PC-3 (cell line): ENCODE measurements around the gene METTL1. TPM values are rescaled to one million over a fixed set of nuclear protein-coding genes. Genes with fewer than 3 reads are reported as not detected.

Experiments
- ATAC-seq: fragments of 200-7000 bp; cut with Tn5 transposase; 2 replicates; pipeline ENCODE4 v1.9.1; 2020; ENCODE audit warnings: mild to moderate bottlenecking, moderate library complexity
- BruUV-seq: library from RNA; stranded (reverse); fragments of 400-500 nt; replicated peaks from 2 replicates; lab custom pipeline; 2021; lab: Mats Ljungman, UMichigan
- CTCF ChIA-PET: fragments of 300-600 bp; sonication (Branson Sonifier 250); formaldehyde crosslinking; loops from one replicate; lab custom pipeline; 2022; ENCODE audit warnings: antibody characterized with exemption; lab: Charles Lee
- POLR2A ChIA-PET: fragments of 300-600 bp; sonication (Branson Sonifier 250); formaldehyde crosslinking; loops from one replicate; lab custom pipeline; 2022; ENCODE audit warnings: antibody characterized with exemption; ENCODE audit not compliant: unreplicated experiment; lab: Charles Lee
- DNase-seq: peaks from one replicate; pipeline ENCODE4 v3.0.0-alpha.2; 2015
- H2AFZ ChIP-seq: fragments of 300-600 bp; sonication (generic); 2 replicates; pipeline ENCODE4 v1.6.0; 2016; ENCODE audit warnings: antibody characterized with exemption, low read length
- H3F3A ChIP-seq: fragments of 300-600 bp; sonication (generic); one replicate; pipeline ENCODE4 v1.6.0; 2017; ENCODE audit warnings: antibody characterized with exemption, low read length, control low read depth, mild to moderate bottlenecking; ENCODE audit not compliant: unreplicated experiment
- H3K27ac ChIP-seq: fragments of 300-600 bp; sonication (generic); 2 replicates; pipeline ENCODE4 v1.5.1; 2016; ENCODE audit warnings: mild to moderate bottlenecking, low read length
- H3K27me3 ChIP-seq: fragments of 300-600 bp; sonication (generic); 2 replicates; pipeline ENCODE4 v1.6.1; 2016; ENCODE audit warnings: low read length, mixed read lengths
- H3K36me3 ChIP-seq: fragments of 300-600 bp; sonication (generic); 2 replicates; pipeline ENCODE4 v1.6.1; 2016; ENCODE audit warnings: low read depth, mixed run types, low read length, mixed read lengths
- H3K4me1 ChIP-seq: fragments of 300-600 bp; sonication (generic); 2 replicates; pipeline ENCODE4 v1.5.1; 2016; ENCODE audit warnings: low read length; ENCODE audit not compliant: insufficient read depth
- H3K4me2 ChIP-seq: fragments of 300-600 bp; sonication (generic); 2 replicates; pipeline ENCODE4 v1.6.0; 2016; ENCODE audit warnings: low read length
- H3K4me3 ChIP-seq: fragments of 300-600 bp; sonication (generic); 2 replicates; pipeline ENCODE4 v1.5.1; 2016; ENCODE audit warnings: mild to moderate bottlenecking, low read length, mixed read lengths
- H3K79me2 ChIP-seq: fragments of 300-600 bp; sonication (generic); 2 replicates; pipeline ENCODE4 v1.6.1; 2017; ENCODE audit warnings: low read length, mixed read lengths
- H3K9ac ChIP-seq: fragments of 300-600 bp; sonication (generic); 2 replicates; pipeline ENCODE4 v1.6.0; 2016; ENCODE audit warnings: mild to moderate bottlenecking, low read length
- H3K9me2 ChIP-seq: fragments of 300-600 bp; sonication (generic); replicated peaks from 2 replicates; pipeline ENCODE4 v1.6.1; 2016; ENCODE audit warnings: mixed run types, low read length, mixed read lengths
- H3K9me3 ChIP-seq: fragments of 300-600 bp; sonication (generic); 2 replicates; pipeline ENCODE4 v1.6.1; 2016; ENCODE audit warnings: low read length, mixed read lengths
- H4K20me1 ChIP-seq: fragments of 300-600 bp; sonication (generic); 2 replicates; pipeline ENCODE4 v1.6.1; 2016; ENCODE audit warnings: low read length, mixed read lengths
- EZH2 ChIP-seq: fragments of 300-600 bp; sonication (generic); IDR thresholded peaks from one replicate; pipeline ENCODE4 v1.6.1; 2017; ENCODE audit warnings: antibody characterized with exemption, mild to moderate bottlenecking, low read length; ENCODE audit not compliant: unreplicated experiment
- EZH2phosphoT487 ChIP-seq: fragments of 300-600 bp; sonication (generic); IDR thresholded peaks from 2 replicates; pipeline ENCODE4 v1.6.1; 2018; ENCODE audit warnings: mild to moderate bottlenecking, antibody characterized with exemption, low read length, borderline replicate concordance
- intact Hi-C: fragments of 100-400 bp; cut with micrococcal nuclease; formaldehyde crosslinking; loops from 2 replicates; pipeline ENCODE4 v1.9.0; 2023
- total RNA-seq: library from RNA; depleted of rRNA; stranded (reverse); fragments of >200 nt; gene quantifications from 2 replicates; pipeline ENCODE4 v1.2.3, GENCODE V29; 2014
- TF ChIP-seq, protein P1 (sequence below): fragments of 300-600 bp; sonication (generic); conservative IDR thresholded peaks from 2 replicates; pipeline ENCODE4 v1.5.1; 2017; ENCODE audit warnings: antibody characterized with exemption, low read depth, mild to moderate bottlenecking, low read length

Gene METTL1
- total RNA-seq, 1 experiment from 2014 or later: 29.8 TPM

DNA sequence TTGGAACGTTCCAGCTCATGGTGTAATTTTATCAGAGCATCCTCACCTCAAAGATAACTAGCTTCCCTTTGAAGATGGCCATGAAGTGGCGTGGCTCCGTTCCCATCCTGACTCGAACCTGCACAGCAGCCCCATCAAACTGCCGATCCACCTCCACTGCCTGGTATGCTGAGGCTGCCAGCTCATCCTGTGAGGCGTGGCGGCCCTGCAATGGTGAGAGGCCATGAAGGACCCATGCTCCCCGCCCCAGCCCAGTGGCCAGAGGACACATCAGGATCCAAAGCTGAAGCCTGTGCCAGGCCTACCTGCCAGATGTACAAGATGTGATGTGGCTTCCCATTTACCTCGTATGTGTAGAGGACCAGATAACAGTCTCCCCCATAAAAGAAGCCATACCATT is 35.4 kb upstream of the METTL1 start:
- Histone ChIP-seq H2AFZ (no peak overlapping the region), H3K27ac (no peak overlapping the region), H4K20me1 (no peaks in the 10 kb centered on the region), H3K4me3 (no peak overlapping the region), H3K4me2 (no peak overlapping the region), H3K9me2 (no peaks in the 10 kb centered on the region), H3K36me3 (no peaks in the 10 kb centered on the region), H3K27me3 (no peaks in the 10 kb centered on the region), H3F3A (no peaks in the 10 kb centered on the region), H3K9me3 (no peaks in the 10 kb centered on the region), H3K9ac (no peak overlapping the region), H3K4me1 (peaks cover 11% of the 10 kb centered on the region), H3K79me2 (no peaks in the 10 kb centered on the region)
- ChIA-PET POLR2A (no interaction called here), CTCF (no interaction called here)
- intact Hi-C loops: no loop called here
- TF ChIP-seq EZH2 (no peak), EZH2phosphoT487 (no peak)
- TF ChIP-seq, protein P1, sequence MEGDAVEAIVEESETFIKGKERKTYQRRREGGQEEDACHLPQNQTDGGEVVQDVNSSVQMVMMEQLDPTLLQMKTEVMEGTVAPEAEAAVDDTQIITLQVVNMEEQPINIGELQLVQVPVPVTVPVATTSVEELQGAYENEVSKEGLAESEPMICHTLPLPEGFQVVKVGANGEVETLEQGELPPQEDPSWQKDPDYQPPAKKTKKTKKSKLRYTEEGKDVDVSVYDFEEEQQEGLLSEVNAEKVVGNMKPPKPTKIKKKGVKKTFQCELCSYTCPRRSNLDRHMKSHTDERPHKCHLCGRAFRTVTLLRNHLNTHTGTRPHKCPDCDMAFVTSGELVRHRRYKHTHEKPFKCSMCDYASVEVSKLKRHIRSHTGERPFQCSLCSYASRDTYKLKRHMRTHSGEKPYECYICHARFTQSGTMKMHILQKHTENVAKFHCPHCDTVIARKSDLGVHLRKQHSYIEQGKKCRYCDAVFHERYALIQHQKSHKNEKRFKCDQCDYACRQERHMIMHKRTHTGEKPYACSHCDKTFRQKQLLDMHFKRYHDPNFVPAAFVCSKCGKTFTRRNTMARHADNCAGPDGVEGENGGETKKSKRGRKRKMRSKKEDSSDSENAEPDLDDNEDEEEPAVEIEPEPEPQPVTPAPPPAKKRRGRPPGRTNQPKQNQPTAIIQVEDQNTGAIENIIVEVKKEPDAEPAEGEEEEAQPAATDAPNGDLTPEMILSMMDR: no peak
- no TSS peak for BruUV-seq
- no peak for ATAC-seq
- DNase-seq: no peak

DNA sequence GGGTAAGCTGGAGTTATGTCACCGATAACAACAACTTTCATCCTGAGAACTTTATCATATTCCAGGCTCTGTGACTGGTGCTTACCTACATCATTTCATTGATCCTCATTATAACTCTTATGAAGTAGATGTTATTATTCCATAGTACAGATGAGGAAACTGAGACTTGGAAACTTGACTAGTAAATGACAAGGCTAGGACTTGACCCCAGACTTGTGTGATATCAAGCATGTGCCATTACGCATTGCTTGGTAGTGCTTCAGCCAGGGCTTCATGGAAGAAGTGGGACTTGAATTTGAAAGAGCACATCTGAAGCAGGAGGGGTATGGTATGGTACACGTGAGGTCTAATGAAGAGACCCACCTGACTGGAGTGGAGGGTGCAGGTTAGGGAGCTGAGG is 34.8 kb upstream of the METTL1 start:
- no peaks in the 10 kb centered on the region for H3F3A ChIP-seq
- H4K20me1 ChIP-seq: no peaks in the 10 kb centered on the region
- H3K27me3 ChIP-seq: no peaks in the 10 kb centered on the region
- TF ChIP-seq, protein P1: no peak
- TF ChIP-seq EZH2phosphoT487 (no peak), EZH2 (no peak)
- BruUV-seq: no TSS peak
- H2AFZ ChIP-seq: no peak overlapping the region
- intact Hi-C loops: no loop called here
- no peaks in the 10 kb centered on the region for H3K36me3 ChIP-seq
- CTCF ChIA-PET: no interaction called here
- no peak overlapping the region for H3K4me2 ChIP-seq
- no peak overlapping the region for H3K9ac ChIP-seq
- POLR2A ChIA-PET: no interaction called here
- H3K27ac ChIP-seq: no peak overlapping the region
- no peaks in the 10 kb centered on the region for H3K79me2 ChIP-seq
- no peaks in the 10 kb centered on the region for H3K9me2 ChIP-seq
- ATAC-seq (no peak), DNase-seq (no peak)
- H3K4me3 ChIP-seq: no peak overlapping the region
- H3K4me1 ChIP-seq: peaks cover 11% of the 10 kb centered on the region
- H3K9me3 ChIP-seq: no peaks in the 10 kb centered on the region

DNA sequence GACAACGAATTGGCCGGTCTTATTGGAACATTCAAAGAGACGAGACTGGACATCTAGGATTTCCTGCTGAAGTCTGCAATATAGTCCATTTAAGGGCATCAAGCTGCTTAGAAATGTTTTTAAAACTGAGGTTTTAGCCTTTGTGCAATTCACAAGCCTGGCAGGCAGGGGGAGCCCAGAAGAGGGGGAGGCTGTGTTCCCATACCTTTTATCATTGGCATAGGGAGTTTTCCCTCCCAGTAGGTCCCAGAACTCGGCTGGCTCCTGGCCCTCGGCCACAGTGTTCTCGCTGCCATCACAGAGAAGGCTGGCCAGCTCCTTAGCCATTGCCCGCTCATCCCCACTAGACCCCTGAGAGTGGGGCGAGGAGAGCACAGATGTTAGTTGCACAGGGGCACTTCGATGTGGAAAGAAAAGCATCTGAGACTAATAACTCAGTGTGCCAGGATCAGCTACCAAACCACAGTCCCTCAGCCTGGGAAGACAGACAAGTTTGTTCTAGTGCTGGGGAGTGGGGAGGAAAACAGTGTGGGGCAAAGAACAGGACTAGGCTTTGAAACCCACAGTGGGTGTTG is 31.5 kb upstream of the METTL1 start:
- Histone ChIP-seq H3K79me2 (no peaks in the 10 kb centered on the region), H3K4me3 (no peak overlapping the region), H3K9ac (no peak overlapping the region), H3K36me3 (no peaks in the 10 kb centered on the region; the same call in 1 of the 2 replicates), H4K20me1 (no peaks in the 10 kb centered on the region), H3K9me2 (no peaks in the 10 kb centered on the region), H3K27me3 (no peaks in the 10 kb centered on the region), H3K9me3 (no peaks in the 10 kb centered on the region), H3K27ac (no peak overlapping the region), H3K4me1 (no peaks in the 10 kb centered on the region), H2AFZ (no peak overlapping the region), H3K4me2 (no peak overlapping the region), H3F3A (no peaks in the 10 kb centered on the region)
- CTCF ChIA-PET: no interaction called here
- POLR2A ChIA-PET: interaction anchor here (0.5 kb wide), 1 partner anchor 49 kb away, joined by 3 read pairs; no protein-coding TSS in a partner anchor
- TF ChIP-seq EZH2phosphoT487: no peak
- TF ChIP-seq, protein P1: peak; percentile 82
- TF ChIP-seq EZH2: no peak
- peak; percentile 60 for DNase-seq
- BruUV-seq: no TSS peak
- peak; percentile 60 for ATAC-seq
- intact Hi-C loops: loop anchor here (1.0 kb wide), 1 partner anchor 102 kb away; no protein-coding TSS in a partner anchor
